AG09319 (cell line): ENCODE measurements around the gene ANKRD53.
A peak's percentile ranks its signal among the peaks of the same experiment; 100 is the strongest.

Source experiments
- DNase-seq: peaks from one replicate; pipeline ENCODE4 v3.0.0-alpha.2; 2010; ENCODE audit warnings: low read depth; ENCODE audit errors: extremely low read depth
- TF ChIP-seq, protein P1 (sequence below): IDR thresholded peaks from 2 replicates; pipeline ENCODE4 v1.5.1; 2011; ENCODE audit warnings: low read depth, mild to moderate bottlenecking, inconsistent platforms, low read length, moderate library complexity

Gene ANKRD53

DNA sequence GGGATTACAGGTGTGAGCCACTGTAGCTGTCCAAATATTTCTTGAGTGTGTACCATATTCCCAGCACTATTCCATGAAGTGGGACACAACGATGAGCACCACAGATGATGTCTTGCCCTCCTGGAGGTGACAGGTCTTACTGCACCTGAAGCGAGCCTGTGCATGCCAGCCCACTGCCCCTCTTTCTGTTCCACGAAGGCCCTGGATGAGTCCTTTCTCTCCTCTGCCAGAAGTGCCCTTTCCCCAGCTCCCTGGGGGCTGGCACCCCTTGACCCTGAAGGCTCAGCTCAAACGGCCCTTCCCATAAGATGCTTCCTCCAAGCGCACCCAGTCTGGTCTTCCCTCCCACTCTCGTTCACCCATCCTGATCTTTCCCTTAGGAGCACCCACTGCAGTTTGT, 37.2 kb upstream of the ANKRD53 start:
- DNase-seq, result no peak
- TF ChIP-seq, protein P1, sequence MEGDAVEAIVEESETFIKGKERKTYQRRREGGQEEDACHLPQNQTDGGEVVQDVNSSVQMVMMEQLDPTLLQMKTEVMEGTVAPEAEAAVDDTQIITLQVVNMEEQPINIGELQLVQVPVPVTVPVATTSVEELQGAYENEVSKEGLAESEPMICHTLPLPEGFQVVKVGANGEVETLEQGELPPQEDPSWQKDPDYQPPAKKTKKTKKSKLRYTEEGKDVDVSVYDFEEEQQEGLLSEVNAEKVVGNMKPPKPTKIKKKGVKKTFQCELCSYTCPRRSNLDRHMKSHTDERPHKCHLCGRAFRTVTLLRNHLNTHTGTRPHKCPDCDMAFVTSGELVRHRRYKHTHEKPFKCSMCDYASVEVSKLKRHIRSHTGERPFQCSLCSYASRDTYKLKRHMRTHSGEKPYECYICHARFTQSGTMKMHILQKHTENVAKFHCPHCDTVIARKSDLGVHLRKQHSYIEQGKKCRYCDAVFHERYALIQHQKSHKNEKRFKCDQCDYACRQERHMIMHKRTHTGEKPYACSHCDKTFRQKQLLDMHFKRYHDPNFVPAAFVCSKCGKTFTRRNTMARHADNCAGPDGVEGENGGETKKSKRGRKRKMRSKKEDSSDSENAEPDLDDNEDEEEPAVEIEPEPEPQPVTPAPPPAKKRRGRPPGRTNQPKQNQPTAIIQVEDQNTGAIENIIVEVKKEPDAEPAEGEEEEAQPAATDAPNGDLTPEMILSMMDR, result no peak

DNA sequence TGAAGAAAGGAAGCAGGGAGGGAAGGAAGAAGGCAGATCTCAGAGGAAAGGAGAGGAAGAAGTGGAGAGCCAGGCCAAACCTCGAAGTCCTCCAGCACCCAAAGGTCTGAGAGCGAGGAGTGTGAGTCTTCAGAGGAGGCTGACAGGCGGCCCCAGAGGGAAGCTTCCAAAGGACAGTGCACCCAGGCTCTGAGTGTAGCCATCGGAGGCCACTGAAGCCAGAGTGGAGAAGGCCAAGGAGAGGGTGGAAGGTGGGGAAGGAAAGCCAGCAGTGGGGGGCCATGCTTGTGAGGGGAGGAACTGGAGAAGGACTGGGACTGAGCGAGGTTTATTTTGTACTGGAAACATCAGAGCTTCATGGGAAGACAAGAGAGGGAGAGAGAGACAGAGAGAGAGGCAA, 36.7 kb upstream of the ANKRD53 start:
- no peak for DNase-seq
- TF ChIP-seq, protein P1, result no peak

DNA sequence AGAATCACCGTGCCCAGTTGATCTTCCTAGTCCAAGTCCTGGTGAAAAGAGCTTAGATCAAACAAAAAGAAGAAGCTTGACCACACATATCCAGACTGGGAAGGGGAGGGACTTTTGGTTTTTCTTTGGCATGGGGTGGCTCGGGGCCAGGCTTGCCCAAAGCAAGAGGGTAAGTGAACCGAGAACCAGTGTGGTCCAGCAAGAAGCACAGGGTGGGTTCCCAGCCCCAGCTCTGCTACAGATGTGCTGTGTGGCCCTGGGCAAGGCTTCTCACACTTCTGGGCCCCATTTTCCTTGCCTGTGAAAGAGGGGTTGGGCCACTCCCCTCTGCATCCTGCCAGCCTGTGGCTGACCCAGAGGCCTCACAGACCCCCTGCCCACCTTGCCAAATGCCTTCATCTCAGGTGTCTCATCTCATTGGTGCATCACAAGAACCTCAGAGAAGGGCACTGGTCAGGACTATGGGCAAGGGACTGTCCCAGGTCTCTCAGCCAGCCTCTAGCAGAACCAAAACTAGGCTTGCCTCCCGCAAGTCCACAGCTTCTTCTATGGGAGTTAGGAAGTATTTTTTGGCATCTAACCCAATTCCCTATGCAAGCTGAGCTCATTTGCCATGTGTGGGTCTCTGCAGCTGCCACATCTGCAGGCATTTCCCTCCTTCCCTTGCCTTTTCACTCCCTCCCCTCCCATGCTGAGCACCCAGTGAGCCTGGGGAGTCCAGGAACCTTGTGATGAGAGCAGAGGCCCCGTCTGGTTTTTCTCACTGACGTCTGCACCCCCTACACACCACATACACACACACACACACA, 35.8 kb upstream of the ANKRD53 start:
- TF ChIP-seq, protein P1, result no peak
- DNase-seq, result no peak

DNA sequence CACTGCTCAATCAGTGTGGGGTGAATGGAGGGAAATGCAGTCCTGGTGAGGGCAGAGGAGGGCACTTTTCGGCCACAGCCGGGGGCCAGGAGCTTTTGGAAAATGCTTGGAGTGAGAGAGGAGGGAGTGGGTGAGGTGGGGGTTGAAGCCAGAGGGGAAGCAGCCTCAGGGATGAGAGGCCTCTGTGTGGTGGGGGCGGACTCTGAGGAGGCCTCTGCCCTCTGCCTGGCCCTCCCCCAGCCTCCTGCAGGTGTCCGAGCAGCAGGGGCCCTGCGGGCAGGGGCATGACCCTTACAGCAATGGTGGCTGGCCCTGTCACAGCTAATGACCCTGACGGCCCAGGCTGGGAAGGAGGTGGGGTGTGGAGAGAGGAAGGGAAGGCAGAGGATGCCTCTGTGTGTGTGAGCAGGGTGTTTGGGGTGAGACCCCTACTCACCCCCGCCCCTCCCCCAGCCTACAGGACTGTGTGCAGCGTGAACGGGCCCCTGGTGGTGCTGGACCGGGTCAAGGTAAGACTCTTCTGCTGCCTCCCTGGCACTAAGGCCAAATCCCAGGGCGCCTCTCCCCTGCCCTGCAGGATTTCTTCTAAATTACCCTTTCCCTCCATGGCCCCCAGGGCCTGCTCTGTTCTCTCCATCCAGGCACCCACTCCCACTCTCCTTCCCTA, 35.1 kb upstream of the ANKRD53 start:
- no peak for DNase-seq
- TF ChIP-seq, protein P1, result no peak

DNA sequence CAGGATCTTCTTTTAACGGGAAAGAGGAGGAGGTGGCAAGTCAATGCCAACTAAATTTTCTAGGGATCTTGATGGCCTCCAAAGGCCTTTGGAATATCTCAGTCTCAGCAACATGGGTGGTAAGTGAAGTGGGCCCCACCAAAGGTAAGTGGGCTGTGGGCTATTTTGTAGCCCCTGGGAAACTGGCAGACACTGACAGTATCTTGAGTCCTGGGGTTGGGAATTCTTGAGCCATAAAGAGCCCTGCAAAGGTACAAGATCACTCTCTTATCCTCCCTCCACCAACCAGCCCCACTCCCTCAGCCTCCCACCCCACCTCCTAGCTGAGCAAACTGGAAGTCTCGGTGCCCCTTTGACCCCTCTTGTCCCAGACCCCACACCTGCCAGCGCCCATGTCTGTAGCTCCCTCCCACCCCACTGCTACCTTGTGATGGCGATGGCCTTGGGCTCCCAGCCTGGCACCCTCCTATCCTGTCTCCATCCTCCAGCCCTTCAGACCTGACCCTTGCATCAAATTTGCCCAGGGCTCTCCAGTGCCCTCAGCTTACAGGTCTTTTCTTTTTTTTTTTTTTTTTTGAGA, 34.2 kb upstream of the ANKRD53 start:
- TF ChIP-seq, protein P1, result no peak
- DNase-seq, result no peak

DNA sequence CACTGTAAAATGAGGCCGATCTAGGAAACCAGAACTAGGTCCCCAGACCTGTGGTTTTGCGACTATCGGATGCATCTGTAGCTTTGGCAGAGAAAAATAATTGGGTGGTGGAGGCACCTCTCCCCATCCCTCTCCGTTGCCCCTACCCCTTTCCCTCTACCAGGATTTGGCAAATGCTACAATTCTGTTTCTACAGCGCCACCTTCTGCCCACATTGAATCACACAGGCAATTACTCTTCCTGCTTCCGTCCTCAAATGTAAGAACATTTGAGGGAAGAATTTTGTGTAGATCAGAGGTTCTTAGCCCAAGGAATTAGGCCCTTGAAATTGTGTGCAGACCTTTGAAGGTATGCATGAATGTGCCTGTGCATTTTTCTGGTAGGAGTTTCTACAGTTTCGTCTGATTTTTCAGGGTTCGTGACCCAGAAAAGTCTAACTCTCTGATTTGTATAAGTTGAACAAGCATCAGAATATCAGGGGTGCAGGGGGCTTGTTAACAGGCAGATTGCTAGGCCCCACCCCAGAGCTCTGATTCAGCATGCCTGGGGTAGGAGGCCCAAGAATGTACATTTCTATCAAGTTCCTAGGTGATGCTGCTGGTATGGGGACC, 31.5 kb upstream of the ANKRD53 start:
- TF ChIP-seq, protein P1, result peak; percentile 84
- DNase-seq, result peak; percentile 8
